ENCODE measurements around the gene PLEKHA6.
A peak's percentile ranks its signal among the peaks of the same experiment; 100 is the strongest.

The PLEKHA6 gene

DNA sequence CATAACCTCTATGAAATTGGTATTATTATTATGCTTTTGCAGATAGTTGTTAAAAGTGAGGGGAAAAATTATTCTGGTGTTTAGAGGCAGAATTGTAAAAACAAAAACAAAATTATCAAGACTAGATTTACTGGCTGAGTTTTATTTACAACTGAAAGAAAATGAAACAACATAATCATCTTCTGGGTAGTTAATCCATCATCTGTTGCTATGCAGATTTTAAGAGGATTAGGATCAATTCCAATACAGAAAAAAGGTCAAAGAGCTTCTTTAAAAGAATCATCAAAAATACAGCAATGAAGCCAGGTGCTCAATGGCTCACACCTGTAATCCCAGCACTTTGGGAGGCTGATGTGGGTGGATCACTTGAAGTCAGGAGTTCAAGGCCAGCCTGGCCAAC lies 154.2 kb downstream of the PLEKHA6 start:
- no peak overlapping the region for H2AK5ac ChIP-seq (ENCODE audit: low read length)
- H2BK5ac ChIP-seq (ENCODE audit: low read length) = no peak overlapping the region
- no peaks in the 10 kb centered on the region for H3K27me3 ChIP-seq (ENCODE audit: insufficient read depth, low read length, poor library complexity)
- H4K5ac ChIP-seq (ENCODE audit: low read length) = no peak overlapping the region
- no peak overlapping the region for H4K8ac ChIP-seq (ENCODE audit: low read depth, low read length)
- no peak overlapping the region for H3K56ac ChIP-seq (ENCODE audit: low read length)
- H2BK15ac ChIP-seq (replicated peaks; ENCODE audit: low read depth) = no peak overlapping the region
- no peak overlapping the region for H3K23ac ChIP-seq (ENCODE audit: low read length)
- H3K36me3 ChIP-seq (ENCODE audit: control insufficient read depth, insufficient read depth, low read length) = no peaks in the 10 kb centered on the region
- H3K4ac ChIP-seq (ENCODE audit: low read depth, low read length) = no peak overlapping the region
- no peak overlapping the region for H3K4me3 ChIP-seq (ENCODE audit: low read length)
- DNase-seq = no peak
- no peaks in the 10 kb centered on the region for H3K79me2 ChIP-seq (ENCODE audit: control insufficient read depth, insufficient read depth, low read length)
- no peak overlapping the region for H3K9ac ChIP-seq (ENCODE audit: low read length)
- H3K4me2 ChIP-seq (ENCODE audit: low read length) = no peak overlapping the region
- no peaks in the 10 kb centered on the region for H3K79me1 ChIP-seq (ENCODE audit: low read length)
- no peaks in the 10 kb centered on the region for H3K4me1 ChIP-seq (ENCODE audit: control insufficient read depth, low read depth, low read length)
- H3K27ac ChIP-seq (ENCODE audit: low read depth, low read length) = no peak overlapping the region
- no peak overlapping the region for H2BK120ac ChIP-seq (ENCODE audit: low read depth, low read length)
- H3K18ac ChIP-seq (ENCODE audit: low read length) = no peak overlapping the region

DNA sequence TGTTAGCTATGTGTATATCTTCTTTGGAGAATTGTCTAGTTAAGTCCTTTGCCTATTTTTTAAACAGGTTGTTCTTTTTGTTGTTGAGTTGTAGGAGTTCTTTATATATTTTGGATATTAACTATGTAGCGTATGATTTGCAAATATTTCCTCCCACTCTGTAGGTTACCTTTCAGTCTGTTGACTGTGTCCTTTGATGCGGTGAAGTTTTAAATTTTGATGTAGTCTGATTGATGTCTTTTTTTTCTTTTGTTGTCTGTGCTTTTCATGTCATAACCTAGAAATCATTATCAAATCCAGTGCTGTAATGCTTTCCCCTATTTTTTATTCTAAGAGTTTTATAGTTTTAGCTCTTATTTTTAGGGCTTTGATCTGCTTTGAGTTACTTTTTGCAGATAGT lies 154.8 kb downstream of the PLEKHA6 start:
- Histone ChIP-seq H2BK5ac (ENCODE audit: low read length) (no peak overlapping the region), H3K27ac (ENCODE audit: low read depth, low read length) (no peak overlapping the region), H3K9ac (ENCODE audit: low read length) (no peak overlapping the region), H4K5ac (ENCODE audit: low read length) (no peak overlapping the region), H2AK5ac (ENCODE audit: low read length) (no peak overlapping the region), H3K4me3 (ENCODE audit: low read length) (no peak overlapping the region), H2BK120ac (ENCODE audit: low read depth, low read length) (no peak overlapping the region), H3K36me3 (ENCODE audit: control insufficient read depth, insufficient read depth, low read length) (no peaks in the 10 kb centered on the region), H3K79me1 (ENCODE audit: low read length) (no peaks in the 10 kb centered on the region), H3K4me2 (ENCODE audit: low read length) (no peak overlapping the region), H3K18ac (ENCODE audit: low read length) (no peak overlapping the region), H3K56ac (ENCODE audit: low read length) (no peak overlapping the region), H3K27me3 (ENCODE audit: insufficient read depth, low read length, poor library complexity) (no peaks in the 10 kb centered on the region), H3K4ac (ENCODE audit: low read depth, low read length) (no peak overlapping the region), H3K79me2 (ENCODE audit: control insufficient read depth, insufficient read depth, low read length) (no peaks in the 10 kb centered on the region), H4K8ac (ENCODE audit: low read depth, low read length) (no peak overlapping the region), H2BK15ac (replicated peaks; ENCODE audit: low read depth) (no peak overlapping the region), H3K23ac (ENCODE audit: low read length) (no peak overlapping the region), H3K4me1 (ENCODE audit: control insufficient read depth, low read depth, low read length) (no peaks in the 10 kb centered on the region)
- no CpG with 5 or more reads among the region's 2 CpGs for WGBS (ENCODE audit: extremely low coverage, insufficient coverage, low lambda C conversion rate)
- no peak for DNase-seq

DNA sequence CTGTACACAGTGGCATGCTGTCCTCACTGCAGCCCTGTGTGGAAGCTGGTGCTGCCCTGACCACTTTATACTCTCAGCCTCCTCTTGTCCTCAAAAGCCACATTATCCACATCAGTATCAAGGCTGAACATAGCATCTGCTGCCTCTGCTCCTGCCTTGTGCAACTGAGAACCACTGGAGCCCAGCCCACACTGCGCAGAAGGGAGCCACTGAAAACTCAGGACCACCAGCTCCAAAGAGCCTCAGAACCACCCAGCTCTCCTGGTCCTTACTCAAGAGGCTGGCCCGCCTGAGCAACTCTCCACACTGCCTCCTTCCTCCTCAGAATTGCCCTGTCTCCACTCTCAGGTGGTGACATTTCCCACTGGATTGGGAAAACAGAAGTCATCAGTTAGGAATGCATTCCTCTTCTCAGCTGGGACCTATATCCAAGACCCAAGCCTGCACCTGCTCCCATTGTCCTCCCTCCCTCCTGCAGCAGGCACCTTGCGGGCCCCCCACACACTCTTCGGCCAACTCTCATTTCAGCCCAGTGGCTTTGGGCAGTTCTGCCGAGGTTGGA lies 156.4 kb downstream of the PLEKHA6 start:
- Histone ChIP-seq H3K23ac (ENCODE audit: low read length) (no peak overlapping the region), H2AK5ac (ENCODE audit: low read length) (no peak overlapping the region), H3K27me3 (ENCODE audit: insufficient read depth, low read length, poor library complexity) (no peaks in the 10 kb centered on the region), H3K4me1 (ENCODE audit: control insufficient read depth, low read depth, low read length) (no peaks in the 10 kb centered on the region), H3K79me1 (ENCODE audit: low read length) (no peaks in the 10 kb centered on the region), H2BK5ac (ENCODE audit: low read length) (no peak overlapping the region), H3K36me3 (ENCODE audit: control insufficient read depth, insufficient read depth, low read length) (no peaks in the 10 kb centered on the region), H2BK15ac (replicated peaks; ENCODE audit: low read depth) (no peak overlapping the region), H3K4ac (ENCODE audit: low read depth, low read length) (no peak overlapping the region), H3K79me2 (ENCODE audit: control insufficient read depth, insufficient read depth, low read length) (no peaks in the 10 kb centered on the region), H3K27ac (ENCODE audit: low read depth, low read length) (no peak overlapping the region), H4K8ac (ENCODE audit: low read depth, low read length) (no peak overlapping the region), H4K5ac (ENCODE audit: low read length) (no peak overlapping the region), H2BK120ac (ENCODE audit: low read depth, low read length) (no peak overlapping the region), H3K4me2 (ENCODE audit: low read length) (no peak overlapping the region), H3K56ac (ENCODE audit: low read length) (no peak overlapping the region), H3K18ac (ENCODE audit: low read length) (no peak overlapping the region), H3K4me3 (ENCODE audit: low read length) (no peak overlapping the region), H3K9ac (ENCODE audit: low read length) (no peak overlapping the region)
- WGBS (ENCODE audit: extremely low coverage, insufficient coverage, low lambda C conversion rate) = no CpG with 5 or more reads among the region's 5 CpGs
- DNase-seq = peak; percentile 73

DNA sequence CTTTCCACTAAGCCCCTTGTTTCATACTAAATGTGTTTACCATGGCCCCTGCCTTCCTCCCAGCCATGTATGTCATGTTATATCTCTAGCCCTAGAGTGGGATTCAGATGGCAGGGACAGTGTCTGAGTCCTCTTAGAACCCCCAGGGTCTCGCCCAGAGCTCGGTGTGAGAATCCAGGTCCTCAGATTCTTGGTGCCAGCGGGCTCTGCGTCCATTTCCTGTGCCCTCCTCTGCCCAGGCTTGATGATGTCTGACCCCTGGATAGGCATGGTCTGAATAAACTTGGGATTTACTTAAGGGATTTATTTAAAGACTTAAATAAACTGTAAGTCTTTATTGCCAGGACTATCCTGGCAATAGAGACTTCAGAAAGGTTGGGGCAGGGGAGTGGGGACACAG lies 157.2 kb downstream of the PLEKHA6 start:
- H3K4me1 ChIP-seq (ENCODE audit: control insufficient read depth, low read depth, low read length) = no peaks in the 10 kb centered on the region
- no peak overlapping the region for H3K23ac ChIP-seq (ENCODE audit: low read length)
- H4K5ac ChIP-seq (ENCODE audit: low read length) = no peak overlapping the region
- no peak overlapping the region for H3K4me2 ChIP-seq (ENCODE audit: low read length)
- H4K8ac ChIP-seq (ENCODE audit: low read depth, low read length) = no peak overlapping the region
- no peak overlapping the region for H2AK5ac ChIP-seq (ENCODE audit: low read length)
- no peak overlapping the region for H3K4me3 ChIP-seq (ENCODE audit: low read length)
- H2BK5ac ChIP-seq (ENCODE audit: low read length) = no peak overlapping the region
- H3K9ac ChIP-seq (ENCODE audit: low read length) = no peak overlapping the region
- H3K18ac ChIP-seq (ENCODE audit: low read length) = no peak overlapping the region
- DNase-seq = no peak
- no peak overlapping the region for H2BK15ac ChIP-seq (replicated peaks; ENCODE audit: low read depth)
- H3K27me3 ChIP-seq (ENCODE audit: insufficient read depth, low read length, poor library complexity) = no peaks in the 10 kb centered on the region
- no peaks in the 10 kb centered on the region for H3K79me1 ChIP-seq (ENCODE audit: low read length)
- H3K56ac ChIP-seq (ENCODE audit: low read length) = no peak overlapping the region
- no peak overlapping the region for H3K27ac ChIP-seq (ENCODE audit: low read depth, low read length)
- H3K79me2 ChIP-seq (ENCODE audit: control insufficient read depth, insufficient read depth, low read length) = no peaks in the 10 kb centered on the region
- no peaks in the 10 kb centered on the region for H3K36me3 ChIP-seq (ENCODE audit: control insufficient read depth, insufficient read depth, low read length)
- no peak overlapping the region for H2BK120ac ChIP-seq (ENCODE audit: low read depth, low read length)
- H3K4ac ChIP-seq (ENCODE audit: low read depth, low read length) = no peak overlapping the region
- WGBS (ENCODE audit: extremely low coverage, insufficient coverage, low lambda C conversion rate) = no CpG with 5 or more reads among the region's 4 CpGs

DNA sequence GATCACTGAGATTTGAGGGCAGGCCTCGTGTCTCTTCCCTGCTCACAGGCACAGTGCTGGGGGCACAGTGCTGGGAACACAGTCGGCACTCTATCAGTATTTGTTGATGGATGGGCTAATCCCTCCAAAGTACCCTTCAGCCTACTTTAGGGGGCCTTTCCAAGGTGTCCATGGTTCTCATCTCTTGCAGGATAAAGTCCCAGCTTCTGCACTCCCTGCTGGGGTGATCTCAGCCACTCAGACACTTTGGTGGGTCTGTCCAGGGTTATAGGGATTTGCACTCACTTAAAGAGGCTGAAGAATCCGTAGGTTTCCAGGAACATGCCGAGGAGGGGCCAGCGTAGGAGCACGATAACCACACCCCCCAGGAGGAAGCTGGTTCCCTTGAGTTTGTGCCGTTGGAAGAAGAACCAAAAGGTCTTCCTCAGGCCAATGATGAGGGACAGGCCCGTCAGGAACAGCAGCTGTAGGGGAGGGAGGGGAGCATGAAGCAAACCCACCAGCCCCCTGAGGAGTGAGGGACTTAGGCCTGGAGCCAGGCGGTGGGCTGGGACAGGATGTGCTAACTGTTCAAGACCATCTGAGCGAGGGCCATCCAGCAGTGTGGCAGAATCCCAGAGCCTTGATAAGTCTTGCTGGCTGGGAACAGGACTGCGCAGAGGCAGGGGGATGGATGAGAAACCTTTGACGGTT lies 158.2 kb downstream of the PLEKHA6 start:
- Histone ChIP-seq H2BK5ac (ENCODE audit: low read length) (no peak overlapping the region), H4K5ac (ENCODE audit: low read length) (no peak overlapping the region), H3K23ac (ENCODE audit: low read length) (no peak overlapping the region), H3K18ac (ENCODE audit: low read length) (no peak overlapping the region), H3K27me3 (ENCODE audit: insufficient read depth, low read length, poor library complexity) (no peaks in the 10 kb centered on the region), H3K4me1 (ENCODE audit: control insufficient read depth, low read depth, low read length) (no peaks in the 10 kb centered on the region), H3K27ac (ENCODE audit: low read depth, low read length) (no peak overlapping the region), H2BK15ac (replicated peaks; ENCODE audit: low read depth) (no peak overlapping the region), H2AK5ac (ENCODE audit: low read length) (no peak overlapping the region), H3K4ac (ENCODE audit: low read depth, low read length) (no peak overlapping the region), H3K4me2 (ENCODE audit: low read length) (no peak overlapping the region), H2BK120ac (ENCODE audit: low read depth, low read length) (no peak overlapping the region), H3K9ac (ENCODE audit: low read length) (no peak overlapping the region), H3K79me1 (ENCODE audit: low read length) (no peaks in the 10 kb centered on the region), H3K36me3 (ENCODE audit: control insufficient read depth, insufficient read depth, low read length) (no peaks in the 10 kb centered on the region), H3K4me3 (ENCODE audit: low read length) (no peak overlapping the region), H4K8ac (ENCODE audit: low read depth, low read length) (no peak overlapping the region), H3K56ac (ENCODE audit: low read length) (no peak overlapping the region), H3K79me2 (ENCODE audit: control insufficient read depth, insufficient read depth, low read length) (no peaks in the 10 kb centered on the region)
- WGBS (ENCODE audit: extremely low coverage, insufficient coverage, low lambda C conversion rate) = no CpG with 5 or more reads among the region's 12 CpGs
- no peak for DNase-seq

DNA sequence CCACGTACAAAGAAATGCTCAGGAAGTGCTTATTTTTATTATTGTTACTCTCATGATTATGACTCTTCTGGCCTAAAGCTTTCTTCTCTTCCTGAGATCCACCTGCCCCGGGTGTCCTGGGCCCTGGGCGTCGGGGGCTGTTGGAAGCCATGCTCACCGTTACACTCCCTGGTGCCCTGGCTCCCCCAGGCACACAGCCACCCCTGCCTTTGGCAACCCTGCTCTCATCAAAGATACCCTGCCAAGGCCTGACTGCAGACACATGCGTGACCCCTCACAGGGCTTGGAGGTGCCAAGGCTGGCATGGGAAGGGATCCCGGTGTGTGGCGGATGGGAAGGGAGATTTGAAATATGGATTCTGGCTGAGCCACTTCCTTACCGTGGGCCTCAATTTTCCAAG lies 160.2 kb downstream of the PLEKHA6 start:
- Histone ChIP-seq H3K4ac (ENCODE audit: low read depth, low read length) (no peak overlapping the region), H3K27me3 (ENCODE audit: insufficient read depth, low read length, poor library complexity) (no peaks in the 10 kb centered on the region), H3K27ac (ENCODE audit: low read depth, low read length) (no peak overlapping the region), H3K79me1 (ENCODE audit: low read length) (no peaks in the 10 kb centered on the region), H2BK120ac (ENCODE audit: low read depth, low read length) (no peak overlapping the region), H2BK15ac (replicated peaks; ENCODE audit: low read depth) (no peak overlapping the region), H4K5ac (ENCODE audit: low read length) (no peak overlapping the region), H3K23ac (ENCODE audit: low read length) (no peak overlapping the region), H2AK5ac (ENCODE audit: low read length) (no peak overlapping the region), H3K9ac (ENCODE audit: low read length) (no peak overlapping the region), H3K4me3 (ENCODE audit: low read length) (no peak overlapping the region), H3K56ac (ENCODE audit: low read length) (no peak overlapping the region), H2BK5ac (ENCODE audit: low read length) (no peak overlapping the region), H3K18ac (ENCODE audit: low read length) (no peak overlapping the region), H3K79me2 (ENCODE audit: control insufficient read depth, insufficient read depth, low read length) (no peaks in the 10 kb centered on the region), H3K4me2 (ENCODE audit: low read length) (no peak overlapping the region), H4K8ac (ENCODE audit: low read depth, low read length) (no peak overlapping the region), H3K36me3 (ENCODE audit: control insufficient read depth, insufficient read depth, low read length) (no peaks in the 10 kb centered on the region), H3K4me1 (ENCODE audit: control insufficient read depth, low read depth, low read length) (no peaks in the 10 kb centered on the region)
- WGBS (ENCODE audit: extremely low coverage, insufficient coverage, low lambda C conversion rate) = no CpG with 5 or more reads among the region's 9 CpGs
- DNase-seq = no peak

Data from mesendoderm (in vitro differentiated cells).